NCI-H2196 treated with DMSO at 0.1 percent for 48 hours (cell line): ENCODE data around the gene RAD51B.

Experiments
- DNase-seq: peaks from one replicate; lab custom pipeline; 2025; ENCODE audit not compliant: unreplicated experiment; lab: John Stamatoyannopoulos, UW

RAD51B gene

GRCh38 chr14:68370057-68370360 lies 550.4 kb downstream of the RAD51B start:
- no peak for DNase-seq

- no peak for DNase-seq
Observed at GRCh38 chr14:68372368-68372767, 552.8 kb downstream of the RAD51B start.

- DNase-seq = no peak
Observed at GRCh38 chr14:68373124-68373646, 553.6 kb downstream of the RAD51B start.

GRCh38 chr14:68373847-68374444 lies 554.4 kb downstream of the RAD51B start:
- no peak for DNase-seq

GRCh38 chr14:68374682-68375081 lies 555.1 kb downstream of the RAD51B start:
- no peak for DNase-seq

GRCh38 chr14:68375376-68375775 lies 555.8 kb downstream of the RAD51B start:
- DNase-seq = no peak

GRCh38 chr14:68376067-68376779 lies 556.6 kb downstream of the RAD51B start:
- no peak for DNase-seq

- DNase-seq = no peak
Observed at GRCh38 chr14:68377006-68377405, 557.4 kb downstream of the RAD51B start.

GRCh38 chr14:68377459-68377858 lies 557.9 kb downstream of the RAD51B start:
- DNase-seq = no peak

- no peak for DNase-seq
Observed at GRCh38 chr14:68379510-68380328, 560.1 kb downstream of the RAD51B start.

- no peak for DNase-seq
Observed at GRCh38 chr14:68380329-68380741, 560.8 kb downstream of the RAD51B start.

GRCh38 chr14:68384335-68384734 lies 564.8 kb downstream of the RAD51B start:
- DNase-seq = no peak

GRCh38 chr14:68384881-68385280 lies 565.3 kb downstream of the RAD51B start:
- DNase-seq = no peak

- no peak for DNase-seq
Observed at GRCh38 chr14:68386446-68386845, 566.9 kb downstream of the RAD51B start.

GRCh38 chr14:68386950-68387779 lies 567.6 kb downstream of the RAD51B start:
- DNase-seq = no peak

GRCh38 chr14:68389943-68390342 lies 570.4 kb downstream of the RAD51B start:
- DNase-seq = no peak

GRCh38 chr14:68390741-68391140 lies 571.2 kb downstream of the RAD51B start:
- DNase-seq = no peak

GRCh38 chr14:68391311-68392014 lies 571.9 kb downstream of the RAD51B start:
- DNase-seq = no peak

- no peak for DNase-seq
Observed at GRCh38 chr14:68392393-68393141, 573.0 kb downstream of the RAD51B start.

GRCh38 chr14:68393259-68393658 lies 573.7 kb downstream of the RAD51B start:
- no peak for DNase-seq
